Upper lobe of left lung (tissue), 4 donors: ENCODE measurements around the gene MRPS2.

Experiments
- EP300 ChIP-seq, 4 donors: sonication (generic); formaldehyde crosslinking; IDR thresholded peaks; one replicate each; pipeline ENCODE4 v1.5.1; 2017; ENCODE audit warnings: antibody characterized with exemption in 4 of 4, control low read depth in 2 of 4
- POLR2A ChIP-seq, 4 donors: fragments of 450-650 bp; IDR thresholded peaks; one replicate each; pipeline ENCODE4 v1.5.1; 2016 to 2017; ENCODE audit warnings: antibody characterized with exemption in 4 of 4, mild to moderate bottlenecking in 2 of 4
- POLR2AphosphoS5 ChIP-seq, 2 donors: sonication (generic); formaldehyde crosslinking; IDR thresholded peaks; one replicate each; pipeline ENCODE4 v1.5.1; 2017; ENCODE audit warnings: antibody characterized with exemption in 2 of 2
- TF ChIP-seq, protein P1 (sequence below), 6 experiments: fragments of 450-650 bp in 4 of 6; fragments of 200-600 bp in 2 of 6; sonication (generic) in 2 of 6; IDR thresholded peaks; one replicate each; pipeline ENCODE4 v1.5.1; 2016 to 2019; ENCODE audit warnings: antibody characterized with exemption in 6 of 6

DNA sequence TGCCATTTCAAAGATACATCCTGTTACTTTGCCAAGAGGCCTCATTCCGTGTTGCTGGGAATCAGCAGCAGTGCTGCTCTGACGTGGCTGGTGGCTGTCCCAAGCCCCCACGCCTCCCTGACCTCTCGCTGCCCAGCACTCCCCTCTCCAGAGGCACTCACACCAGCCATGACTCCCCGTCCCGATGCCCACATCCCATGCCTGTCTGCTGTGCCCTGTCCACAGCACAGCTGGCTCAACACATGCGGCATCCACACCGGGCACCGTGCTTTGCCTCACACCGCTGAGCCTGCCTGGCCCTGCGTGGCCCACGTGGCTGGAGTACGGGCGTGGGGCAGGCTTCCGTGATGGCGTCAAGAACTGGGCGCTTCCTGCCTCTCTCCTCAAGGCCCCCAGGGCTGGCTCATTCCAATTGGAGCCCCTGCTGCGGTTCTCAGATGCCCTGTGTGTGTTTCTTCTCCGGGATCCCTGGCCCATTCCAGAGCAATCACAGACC lies 12.9 kb downstream of the MRPS2 start:
- TF ChIP-seq POLR2A (IDR thresholded peaks at IDR 0.05) = no peak
- TF ChIP-seq, protein P1, sequence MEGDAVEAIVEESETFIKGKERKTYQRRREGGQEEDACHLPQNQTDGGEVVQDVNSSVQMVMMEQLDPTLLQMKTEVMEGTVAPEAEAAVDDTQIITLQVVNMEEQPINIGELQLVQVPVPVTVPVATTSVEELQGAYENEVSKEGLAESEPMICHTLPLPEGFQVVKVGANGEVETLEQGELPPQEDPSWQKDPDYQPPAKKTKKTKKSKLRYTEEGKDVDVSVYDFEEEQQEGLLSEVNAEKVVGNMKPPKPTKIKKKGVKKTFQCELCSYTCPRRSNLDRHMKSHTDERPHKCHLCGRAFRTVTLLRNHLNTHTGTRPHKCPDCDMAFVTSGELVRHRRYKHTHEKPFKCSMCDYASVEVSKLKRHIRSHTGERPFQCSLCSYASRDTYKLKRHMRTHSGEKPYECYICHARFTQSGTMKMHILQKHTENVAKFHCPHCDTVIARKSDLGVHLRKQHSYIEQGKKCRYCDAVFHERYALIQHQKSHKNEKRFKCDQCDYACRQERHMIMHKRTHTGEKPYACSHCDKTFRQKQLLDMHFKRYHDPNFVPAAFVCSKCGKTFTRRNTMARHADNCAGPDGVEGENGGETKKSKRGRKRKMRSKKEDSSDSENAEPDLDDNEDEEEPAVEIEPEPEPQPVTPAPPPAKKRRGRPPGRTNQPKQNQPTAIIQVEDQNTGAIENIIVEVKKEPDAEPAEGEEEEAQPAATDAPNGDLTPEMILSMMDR (IDR thresholded peaks at IDR 0.05) = no peak
- TF ChIP-seq EP300 (IDR thresholded peaks at IDR 0.05) = no peak
- no peak for TF ChIP-seq POLR2AphosphoS5 (IDR thresholded peaks at IDR 0.05)
